HG03175 (cell line): Measurements from ENCODE around the gene CCDC91.
"Not testable (repeated sequence)": the region's sequence is repeated elsewhere in the genome, so short reads cannot be mapped to it uniquely, and the experiment has no call there.

Experiments
- ATAC-seq: cut with Tn5 transposase; IDR thresholded peaks from one replicate; pipeline ENCODE4 v1.9.1; 2021; ENCODE audit warnings: mild to moderate bottlenecking, moderate library complexity; ENCODE audit not compliant: unreplicated experiment

CCDC91 gene

GRCh38 chr12:28278960-28279359 is 88.7 kb downstream of the CCDC91 start:
- no peak for ATAC-seq

GRCh38 chr12:28286352-28286751 is 96.1 kb downstream of the CCDC91 start:
- ATAC-seq, result no peak

GRCh38 chr12:28290262-28290661 is 100.0 kb downstream of the CCDC91 start:
- ATAC-seq, result no peak

- no peak for ATAC-seq
Measured at GRCh38 chr12:28292699-28293098, 102.4 kb downstream of the CCDC91 start.

GRCh38 chr12:28294300-28294699 is 104.0 kb downstream of the CCDC91 start:
- no peak for ATAC-seq

- no peak for ATAC-seq
Measured at GRCh38 chr12:28296287-28296686, 106.0 kb downstream of the CCDC91 start.

- ATAC-seq, result no peak
Measured at GRCh38 chr12:28303192-28303591, 112.9 kb downstream of the CCDC91 start.

GRCh38 chr12:28306535-28306934 is 116.3 kb downstream of the CCDC91 start:
- ATAC-seq, result no peak

- ATAC-seq, result no peak
Measured at GRCh38 chr12:28308891-28309290, 118.6 kb downstream of the CCDC91 start.

GRCh38 chr12:28313631-28314030 is 123.4 kb downstream of the CCDC91 start:
- ATAC-seq, result no peak

GRCh38 chr12:28316049-28316448 is 125.8 kb downstream of the CCDC91 start:
- ATAC-seq, result no peak

- no peak for ATAC-seq
Measured at GRCh38 chr12:28318273-28318672, 128.0 kb downstream of the CCDC91 start.

GRCh38 chr12:28320353-28320752 is 130.1 kb downstream of the CCDC91 start:
- no peak for ATAC-seq

GRCh38 chr12:28327722-28328121 is 137.5 kb downstream of the CCDC91 start:
- ATAC-seq, result no peak

- no peak for ATAC-seq
Measured at GRCh38 chr12:28328967-28329366, 138.7 kb downstream of the CCDC91 start.

- ATAC-seq, result not testable (repeated sequence)
Measured at GRCh38 chr12:28329727-28330126, 139.5 kb downstream of the CCDC91 start.

- not testable (repeated sequence) for ATAC-seq
Measured at GRCh38 chr12:28330232-28330631, 140.0 kb downstream of the CCDC91 start.

- no peak for ATAC-seq
Measured at GRCh38 chr12:28331130-28331529, 140.9 kb downstream of the CCDC91 start.

GRCh38 chr12:28340261-28341045 is 150.2 kb downstream of the CCDC91 start:
- ATAC-seq, result no peak

- no peak for ATAC-seq
Measured at GRCh38 chr12:28343713-28344112, 153.5 kb downstream of the CCDC91 start.

- no peak for ATAC-seq
Measured at GRCh38 chr12:28346567-28346966, 156.3 kb downstream of the CCDC91 start.

- no peak for ATAC-seq
Measured at GRCh38 chr12:28349196-28349595, 158.9 kb downstream of the CCDC91 start.

- no peak for ATAC-seq
Measured at GRCh38 chr12:28350502-28350901, 160.2 kb downstream of the CCDC91 start.
